GM18526 (cell line): ENCODE results near the gene GLRX5.

ENCODE experiments used
- POLR2A ChIP-seq: IDR thresholded peaks from 3 replicates; pipeline ENCODE4 v1.6.1; 2011; ENCODE audit not compliant: insufficient read length; ENCODE audit errors: extremely low read depth

GLRX5 gene

GRCh38 chr14:95585953-95586620 lies 51.2 kb downstream of the GLRX5 start:
- no peak for TF ChIP-seq POLR2A
